Posterior vena cava (tissue), 2 donors: ENCODE results near the gene COL27A1. TPM values are rescaled to one million over a fixed set of nuclear protein-coding genes. Genes with fewer than 3 reads are reported as not detected.

Source experiments
- DNase-seq: peaks from one replicate; pipeline ENCODE4 v3.0.0-alpha.2; 2020; ENCODE audit warnings: low spot score
- intact Hi-C, 2 donors: fragments of 100-400 bp; cut with DNase I; formaldehyde crosslinking; loops; one replicate each; pipeline versions ENCODE4 v1.14.1 to v1.14.2; 2022 to 2023
- total RNA-seq, 2 donors: library from RNA; stranded (reverse); fragmentation: NEBNext Ultra II Directional; extraction: Animal tissue kit (Norgen Biotek cat#: 25700); gene quantifications; one replicate each; pipeline ENCODE4 v1.2.1, GENCODE V29; 2021
- donor health status: DM: yes; HTN: yes; CAD: no.
- donor health status: DM: yes; HTN: yes; CAD: no.

The COL27A1 gene
- total RNA-seq, 2 donors from 2014 or later: 6.7 to 8.1 TPM

- intact Hi-C loops: loop anchor here in 1 of 2 donors (1.0 to 10.0 kb wide), 2 partner anchors 112 to 146 kb away; partner anchors contain the start of gene COL27A1
- no peak for DNase-seq
Observed at GRCh38 chr9:114266969-114267368, 111.6 kb downstream of the COL27A1 start.

GRCh38 chr9:114269023-114269422 lies 113.7 kb downstream of the COL27A1 start:
- DNase-seq: no peak
- intact Hi-C loops: loop anchor here in 1 of 2 donors (10.0 kb wide), 1 partner anchor 114 kb away; the partner anchor contains the start of gene COL27A1

GRCh38 chr9:114270120-114270975 lies 115.0 kb downstream of the COL27A1 start:
- no peak for DNase-seq
- intact Hi-C loops: loop anchor here (5.0 kb wide), 2 partner anchors 113 to 478 kb away; partner anchors contain the start of gene COL27A1 (in 1 of the 2)

- peak; percentile 85 for DNase-seq
- intact Hi-C loops: loop anchor here (5.0 kb wide), 2 partner anchors 115 to 480 kb away; partner anchors contain the start of gene COL27A1 (in 1 of the 2)
Observed at GRCh38 chr9:114271556-114272510, 116.5 kb downstream of the COL27A1 start.

- intact Hi-C loops: loop anchor here (5.0 kb wide), 2 partner anchors 116 to 481 kb away; partner anchors contain the start of gene COL27A1 (in 1 of the 2)
- peak; percentile 24 for DNase-seq
Observed at GRCh38 chr9:114272739-114273431, 117.5 kb downstream of the COL27A1 start.

- intact Hi-C loops: loop anchor here (5.0 kb wide), 2 partner anchors 116 to 481 kb away; partner anchors contain the start of gene COL27A1 (in 1 of the 2)
- peak; percentile 61 for DNase-seq
Observed at GRCh38 chr9:114273461-114273881, 118.1 kb downstream of the COL27A1 start.

GRCh38 chr9:114274217-114274616 lies 118.9 kb downstream of the COL27A1 start:
- DNase-seq: peak; percentile 35
- intact Hi-C loops: loop anchor here (5.0 kb wide), 2 partner anchors 117 to 482 kb away; partner anchors contain the start of gene COL27A1 (in 1 of the 2)

GRCh38 chr9:114275246-114276004 lies 120.1 kb downstream of the COL27A1 start:
- peak; percentile 66 for DNase-seq
- intact Hi-C loops: no loop called here

GRCh38 chr9:114276908-114277821 lies 121.8 kb downstream of the COL27A1 start:
- DNase-seq: peak; percentile 73

GRCh38 chr9:114278356-114278755 lies 123.0 kb downstream of the COL27A1 start:
- intact Hi-C loops: no loop called here
- peak; percentile 18 for DNase-seq

More at GRCh38 chr9:114276908-114277821, 121.8 kb downstream of the COL27A1 start:
- intact Hi-C loops: no loop called here

- intact Hi-C loops: no loop called here
- peak; percentile 62 for DNase-seq
Observed at GRCh38 chr9:114278881-114279570, 123.7 kb downstream of the COL27A1 start.

- DNase-seq: peak; percentile 17
- intact Hi-C loops: no loop called here
Observed at GRCh38 chr9:114279693-114280092, 124.4 kb downstream of the COL27A1 start.

- intact Hi-C loops: no loop called here
- peak; percentile 53 for DNase-seq
Observed at GRCh38 chr9:114280636-114281472, 125.5 kb downstream of the COL27A1 start.

- peak; percentile 79 for DNase-seq
- intact Hi-C loops: no loop called here
Observed at GRCh38 chr9:114281473-114282103, 126.3 kb downstream of the COL27A1 start.

- peak; percentile 65 for DNase-seq
- intact Hi-C loops: no loop called here
Observed at GRCh38 chr9:114282104-114282485, 126.8 kb downstream of the COL27A1 start.
